GM12891 (cell line): Measurements from ENCODE around the gene SPINK7.

Experiments used
- POLR2A ChIP-seq: IDR thresholded peaks from 2 replicates; pipeline ENCODE4 v1.6.1; 2011; ENCODE audit warnings: low read depth, low read length, control low read depth
- POU2F2 ChIP-seq: IDR thresholded peaks from 2 replicates; pipeline ENCODE4 v1.6.1; 2011; ENCODE audit warnings: low read depth, mild to moderate bottlenecking, control low read depth, low read length, moderate library complexity
- TAF1 ChIP-seq: IDR thresholded peaks from 2 replicates; pipeline ENCODE4 v1.6.1; 2011; ENCODE audit warnings: low read depth, low read length, control low read depth

DNA sequence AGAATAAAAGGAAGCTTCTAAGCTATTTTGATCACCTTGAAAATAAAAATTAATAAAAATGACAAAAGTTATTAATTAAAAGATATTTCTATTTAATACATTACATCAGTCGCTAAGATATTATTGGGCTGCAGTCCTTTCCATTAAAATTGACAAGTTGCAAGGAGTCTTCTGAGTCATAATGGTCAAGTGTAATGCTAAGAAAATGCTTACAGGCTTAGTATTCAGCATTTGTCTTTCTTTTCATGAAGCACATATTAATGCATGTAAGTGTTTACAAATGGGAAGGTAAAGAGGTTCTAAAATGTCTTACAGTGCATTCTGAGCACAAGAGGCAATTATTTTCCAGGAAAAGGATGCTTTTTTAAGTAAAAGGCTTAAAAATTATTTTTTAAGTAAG, 40.5 kb downstream of the SPINK7 start:
- TF ChIP-seq POU2F2 = no peak
- TF ChIP-seq POLR2A = no peak
- TF ChIP-seq TAF1 = no peak
